Kidney (tissue), 14 donors: ENCODE data around the gene HDLBP. TPM values are rescaled to one million over a fixed set of nuclear protein-coding genes. Genes with fewer than 3 reads are reported as not detected.

Source experiments
- DNase-seq, 5 donors: peaks; one replicate each; pipeline ENCODE4 v3.0.0-alpha.2; 2013 to 2020
- FAIRE-seq: peaks from 2 replicates; lab custom pipeline; 2012; peaks lifted over from hg19 to GRCh38; lab: Jason Lieb, UNC
- H3K27ac ChIP-seq, 2 donors: one replicate each; pipeline ENCODE4 v1.7.0; 2013; ENCODE audit warnings: low read depth in 2 of 2, low read length in 2 of 2, inconsistent platforms in 1 of 2
- H3K27me3 ChIP-seq: one replicate; pipeline ENCODE4 v1.7.1; 2013; ENCODE audit warnings: low read length, inconsistent platforms; ENCODE audit not compliant: control insufficient read depth, insufficient read depth
- H3K36me3 ChIP-seq, 3 donors: one replicate each; pipeline versions ENCODE4 v1.7.0 to v1.7.1; 2013; ENCODE audit warnings: low read length in 3 of 3, control low read depth in 1 of 3, inconsistent platforms in 1 of 3; ENCODE audit not compliant: insufficient read depth in 3 of 3, control insufficient read depth in 2 of 3
- H3K4me1 ChIP-seq, 3 donors: one replicate each; pipeline versions ENCODE4 v1.7.0 to v1.7.1; 2013; ENCODE audit warnings: low read length in 3 of 3, inconsistent platforms in 1 of 3, low read depth in 1 of 3; ENCODE audit not compliant: control insufficient read depth in 2 of 3, insufficient read depth in 2 of 3
- H3K4me3 ChIP-seq, 3 donors: one replicate each; pipeline versions ENCODE4 v1.7.0 to v1.8.1; 2013; ENCODE audit warnings: low read length in 3 of 3, control low read depth in 1 of 3, inconsistent platforms in 1 of 3
- H3K9ac ChIP-seq, 3 donors: one replicate each; pipeline versions ENCODE4 v1.7.0 to v1.7.1; 2013; ENCODE audit warnings: low read length in 3 of 3, control low read depth in 1 of 3, inconsistent platforms in 1 of 3
- H3K9me3 ChIP-seq, 3 donors: one replicate each; pipeline versions ENCODE4 v1.7.0 to v1.7.1; 2013; ENCODE audit warnings: low read length in 3 of 3, control low read depth in 1 of 3, inconsistent platforms in 1 of 3; ENCODE audit not compliant: control insufficient read depth in 2 of 3, insufficient read depth in 1 of 3
- CTCF ChIP-seq: IDR thresholded peaks from 3 replicates; pipeline ENCODE4 v1.5.1; 2012; ENCODE audit warnings: mild to moderate bottlenecking, moderate library complexity, borderline replicate concordance; ENCODE audit not compliant: insufficient read depth; ENCODE audit errors: extremely low read depth
- intact Hi-C: fragments of 100-400 bp; cut with DNase I; formaldehyde crosslinking; loops from one replicate; pipeline ENCODE4 v1.11.1; 2022
- polyA plus RNA-seq: library from polyadenylated mRNA; stranded (reverse); fragments of 350-450 nt; fragmentation: Illumina TruSeq; extraction: RNeasy Lipid Tissue Mini Kit (QIAGEN cat#74804); gene quantifications from one replicate; pipeline ENCODE4 v1.2.3, GENCODE V29; 2014; ENCODE audit warnings: low read depth, low replicate concordance; ENCODE audit not compliant: insufficient read depth
- total RNA-seq: library from RNA; stranded (reverse); fragmentation: NEBNext Ultra II Directional; extraction: Animal tissue kit (Norgen Biotek cat#: 25700); gene quantifications from one replicate; pipeline ENCODE4 v1.2.1, GENCODE V29; 2021
- donor health status: control.
- donor health status: control.
- donor health status: control.
- donor health status: control.
- donor health status: control.
- donor health status: DM: yes; HTN: yes; CAD: no.
- donor health status: Normal renal cell carcinoma (clear cell type).

The HDLBP gene
- total and polyA plus RNA-seq, 2 donors from 2014 or later: 256 to 356 TPM

GRCh38 chr2:241203218-241204009, 112.1 kb downstream of the HDLBP start:
- FAIRE-seq: no peak
- Histone ChIP-seq H3K27me3 (no peaks in the 10 kb centered on the region), H3K9ac (no peak overlapping the region), H3K9me3 (no peaks in the 10 kb centered on the region), H3K27ac (no peak overlapping the region), H3K4me1 (no peaks in the 10 kb centered on the region), H3K36me3 (no peaks in the 10 kb centered on the region), H3K4me3 (no peak overlapping the region)
- intact Hi-C loops: no loop called here
- no peak for TF ChIP-seq CTCF
- no peak for DNase-seq

GRCh38 chr2:241202681-241203080, 112.8 kb downstream of the HDLBP start:
- Histone ChIP-seq H3K4me1 (no peaks in the 10 kb centered on the region), H3K9me3 (no peaks in the 10 kb centered on the region), H3K27me3 (no peaks in the 10 kb centered on the region), H3K9ac (no peak overlapping the region), H3K36me3 (no peaks in the 10 kb centered on the region), H3K4me3 (no peak overlapping the region), H3K27ac (no peak overlapping the region)
- intact Hi-C loops: no loop called here
- no peak for TF ChIP-seq CTCF
- FAIRE-seq: no peak
- no peak for DNase-seq

GRCh38 chr2:241202268-241202585, 113.2 kb downstream of the HDLBP start:
- Histone ChIP-seq H3K36me3 (no peaks in the 10 kb centered on the region), H3K4me3 (no peak overlapping the region), H3K9ac (no peak overlapping the region), H3K9me3 (no peaks in the 10 kb centered on the region), H3K4me1 (no peaks in the 10 kb centered on the region), H3K27ac (no peak overlapping the region), H3K27me3 (no peaks in the 10 kb centered on the region)
- DNase-seq (no peak), FAIRE-seq (no peak)
- intact Hi-C loops: no loop called here
- TF ChIP-seq CTCF: no peak
